KOPT-K1 (cell line): ENCODE measurements around the gene PLA2G2C.

Experiments used
- H3K27ac ChIP-seq: fragments of 200-600 bp; sonication (generic); 2 replicates; pipeline ENCODE4 v1.5.1; 2016; ENCODE audit warnings: antibody characterized with exemption, mild to moderate bottlenecking, low read depth, low read length; ENCODE audit not compliant: poor library complexity, severe bottlenecking
- H3K36me3 ChIP-seq: fragments of 200-600 bp; sonication (generic); 2 replicates; pipeline ENCODE4 v1.5.1; 2017; ENCODE audit warnings: antibody characterized with exemption, mild to moderate bottlenecking, low read length, moderate library complexity; ENCODE audit not compliant: insufficient read depth
- H3K9me3 ChIP-seq: fragments of 200-600 bp; sonication (generic); 2 replicates; pipeline ENCODE4 v1.5.1; 2017; ENCODE audit warnings: antibody characterized with exemption, low read length, mild to moderate bottlenecking; ENCODE audit not compliant: insufficient read depth, poor library complexity, severe bottlenecking

The PLA2G2C gene

DNA sequence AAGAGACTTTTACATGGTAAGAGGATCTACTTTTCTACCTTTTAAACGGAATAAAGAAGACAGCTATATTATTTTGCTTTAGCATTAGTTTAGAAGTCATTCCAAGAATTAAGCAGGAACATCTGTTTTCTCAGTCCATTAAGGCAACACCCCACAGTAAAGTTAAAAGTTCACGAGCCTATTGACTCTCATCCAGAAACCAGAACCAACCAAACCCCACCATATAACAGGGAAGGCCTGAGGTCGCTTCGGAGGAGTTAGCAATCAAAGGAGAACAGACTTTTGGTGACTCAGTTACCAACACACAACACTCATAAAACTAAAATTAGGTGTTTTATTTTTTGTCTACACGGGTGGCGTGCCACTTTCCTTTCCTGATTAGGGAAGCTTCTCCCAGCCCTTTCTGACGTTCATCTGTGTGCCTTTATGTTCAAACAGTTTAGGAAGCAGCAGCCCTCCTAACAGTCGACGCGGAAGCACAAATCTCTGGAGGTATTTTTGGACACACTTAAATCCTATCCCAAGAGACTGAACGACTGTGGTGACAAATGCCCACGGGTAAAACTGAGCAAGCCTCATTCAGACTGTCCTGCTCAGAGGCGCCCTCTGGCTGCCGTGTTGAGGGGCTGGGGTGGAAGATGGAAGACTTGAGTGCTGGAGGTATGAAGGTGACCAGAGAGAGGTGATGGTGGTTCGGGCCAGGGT lies 8.6 kb upstream of the PLA2G2C start:
- Histone ChIP-seq H3K9me3 (no peaks in the 10 kb centered on the region), H3K27ac (no peak overlapping the region), H3K36me3 (no peaks in the 10 kb centered on the region)

DNA sequence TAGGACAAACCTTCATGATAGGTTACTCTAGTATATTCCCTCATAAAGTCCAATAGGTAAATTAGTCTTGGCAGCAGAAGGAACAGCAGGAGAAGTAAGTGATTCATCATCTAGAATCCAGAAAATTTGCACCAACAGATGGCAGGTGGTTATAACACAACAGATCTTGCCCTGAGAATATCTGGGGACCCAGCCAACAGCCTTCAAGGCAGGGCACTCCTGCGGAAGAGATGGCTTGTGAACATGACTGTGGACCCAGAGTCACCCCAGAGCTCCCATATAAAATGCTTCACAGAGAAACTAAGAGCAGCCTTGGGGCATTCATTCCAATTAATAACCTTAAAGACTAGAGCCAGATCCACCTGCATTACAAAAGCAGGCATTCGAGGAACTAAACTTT lies 7.9 kb upstream of the PLA2G2C start:
- H3K27ac ChIP-seq = no peak overlapping the region
- no peaks in the 10 kb centered on the region for H3K36me3 ChIP-seq
- H3K9me3 ChIP-seq = no peaks in the 10 kb centered on the region

GRCh38 chr1:20192871-20193411 lies 6.6 kb upstream of the PLA2G2C start:
- H3K36me3 ChIP-seq = no peaks in the 10 kb centered on the region
- H3K27ac ChIP-seq = no peak overlapping the region
- no peaks in the 10 kb centered on the region for H3K9me3 ChIP-seq

DNA sequence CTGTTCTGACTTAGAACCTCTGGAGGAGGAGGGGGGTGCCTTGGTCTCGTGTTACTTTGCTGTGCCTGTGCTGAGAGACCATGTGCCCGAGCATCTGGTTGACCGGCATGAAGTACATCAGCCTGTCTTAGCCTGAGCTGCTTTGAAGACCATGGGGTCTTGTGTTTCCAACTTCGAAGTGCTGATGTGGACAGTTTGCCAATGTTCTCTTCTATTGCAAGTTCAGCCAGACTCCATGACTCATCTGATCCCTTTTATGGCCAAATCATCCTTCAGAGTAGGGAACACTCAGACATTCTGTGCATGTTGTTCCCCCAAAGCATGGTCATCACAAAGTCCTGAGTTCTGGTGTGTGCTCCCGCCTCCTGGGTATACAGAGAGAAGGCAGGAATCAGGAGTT lies 6.0 kb upstream of the PLA2G2C start:
- H3K27ac ChIP-seq = no peak overlapping the region

GRCh38 chr1:20191266-20191825 lies 5.0 kb upstream of the PLA2G2C start:
- no peak overlapping the region for H3K27ac ChIP-seq
- no peaks in the 10 kb centered on the region for H3K36me3 ChIP-seq
- H3K9me3 ChIP-seq = no peaks in the 10 kb centered on the region

More for the DNA sequence above, 6.0 kb upstream of the PLA2G2C start:
- no peaks in the 10 kb centered on the region for H3K9me3 ChIP-seq
- no peaks in the 10 kb centered on the region for H3K36me3 ChIP-seq

DNA sequence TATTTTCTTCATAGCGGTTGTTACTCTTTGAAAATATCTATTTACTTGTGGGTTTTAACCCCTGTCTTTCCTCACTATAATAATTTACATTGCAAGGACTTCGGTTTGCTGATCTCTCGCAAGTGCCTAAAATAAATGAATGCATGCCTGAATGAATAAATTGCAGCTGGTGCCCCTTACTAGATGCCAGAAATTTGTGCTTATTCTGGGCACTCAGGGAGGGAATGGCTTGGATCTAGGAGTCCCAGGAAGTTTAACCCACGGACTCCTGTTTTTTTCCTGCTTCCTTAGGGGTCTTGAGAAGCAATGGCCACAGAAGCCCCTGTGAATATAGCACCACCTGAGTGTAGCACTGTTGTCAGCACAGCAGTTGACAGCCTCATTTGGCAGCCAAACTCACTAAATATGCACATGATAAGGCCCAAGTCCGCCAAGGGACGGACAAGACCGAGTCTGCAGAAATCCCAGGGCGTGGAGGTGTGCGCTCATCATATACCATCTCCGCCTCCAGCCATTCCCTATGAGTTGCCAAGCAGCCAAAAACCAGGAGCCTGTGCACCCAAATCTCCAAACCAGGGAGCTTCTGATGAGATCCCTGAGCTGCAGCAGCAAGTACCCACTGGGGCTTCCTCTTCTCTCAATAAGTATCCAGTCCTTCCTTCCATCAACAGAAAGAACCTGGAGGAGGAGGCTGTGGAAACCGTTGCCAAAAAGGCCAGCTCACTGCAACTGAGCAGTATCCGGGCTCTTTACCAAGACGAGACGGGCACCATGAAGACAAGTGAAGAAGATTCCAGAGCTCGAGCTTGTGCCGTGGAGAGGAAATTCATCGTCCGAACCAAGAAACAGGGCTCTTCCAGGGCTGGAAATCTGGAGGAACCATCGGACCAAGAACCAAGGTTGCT lies 4.2 kb upstream of the PLA2G2C start:
- Histone ChIP-seq H3K27ac (no peak overlapping the region), H3K9me3 (no peaks in the 10 kb centered on the region), H3K36me3 (no peaks in the 10 kb centered on the region)

DNA sequence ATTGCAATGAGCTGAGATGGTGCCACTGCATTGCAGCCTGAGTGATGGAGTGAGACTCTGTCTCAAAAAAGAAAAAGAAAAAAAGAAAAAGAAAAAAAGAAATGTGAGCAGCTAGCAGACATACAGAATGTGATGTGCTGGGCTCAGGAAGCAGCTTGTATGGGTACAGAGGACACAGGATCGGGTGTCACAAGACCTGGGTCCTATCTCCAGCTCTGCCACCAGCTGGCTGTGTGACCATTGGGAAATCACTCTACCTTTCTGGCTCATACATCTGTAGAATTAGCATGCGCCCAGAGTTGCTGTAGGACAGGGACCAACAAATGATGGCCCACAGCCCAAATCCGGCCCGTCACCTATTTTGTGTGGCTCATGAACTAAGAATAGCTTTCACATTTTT lies 3.3 kb upstream of the PLA2G2C start:
- H3K36me3 ChIP-seq = no peaks in the 10 kb centered on the region
- H3K9me3 ChIP-seq = no peaks in the 10 kb centered on the region
- no peak overlapping the region for H3K27ac ChIP-seq

DNA sequence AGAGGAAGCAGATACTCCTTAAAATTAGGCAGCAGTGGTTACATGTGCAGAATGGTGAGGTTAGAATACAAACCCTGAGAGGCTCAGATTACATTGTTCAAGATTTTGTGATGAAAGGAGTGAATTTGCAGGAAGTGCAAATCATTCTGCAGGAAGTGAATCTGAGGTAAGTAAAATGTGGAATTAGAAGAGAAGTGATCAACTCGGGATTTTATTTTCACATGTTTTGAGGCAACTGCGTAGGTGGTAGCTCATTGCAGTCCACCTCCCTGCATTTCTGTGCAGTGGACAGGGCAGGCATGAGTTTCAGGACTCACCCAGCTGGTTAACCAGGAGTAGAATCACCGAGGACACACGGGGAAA lies 2.1 kb upstream of the PLA2G2C start:
- Histone ChIP-seq H3K36me3 (no peaks in the 10 kb centered on the region), H3K9me3 (no peaks in the 10 kb centered on the region), H3K27ac (no peak overlapping the region)

DNA sequence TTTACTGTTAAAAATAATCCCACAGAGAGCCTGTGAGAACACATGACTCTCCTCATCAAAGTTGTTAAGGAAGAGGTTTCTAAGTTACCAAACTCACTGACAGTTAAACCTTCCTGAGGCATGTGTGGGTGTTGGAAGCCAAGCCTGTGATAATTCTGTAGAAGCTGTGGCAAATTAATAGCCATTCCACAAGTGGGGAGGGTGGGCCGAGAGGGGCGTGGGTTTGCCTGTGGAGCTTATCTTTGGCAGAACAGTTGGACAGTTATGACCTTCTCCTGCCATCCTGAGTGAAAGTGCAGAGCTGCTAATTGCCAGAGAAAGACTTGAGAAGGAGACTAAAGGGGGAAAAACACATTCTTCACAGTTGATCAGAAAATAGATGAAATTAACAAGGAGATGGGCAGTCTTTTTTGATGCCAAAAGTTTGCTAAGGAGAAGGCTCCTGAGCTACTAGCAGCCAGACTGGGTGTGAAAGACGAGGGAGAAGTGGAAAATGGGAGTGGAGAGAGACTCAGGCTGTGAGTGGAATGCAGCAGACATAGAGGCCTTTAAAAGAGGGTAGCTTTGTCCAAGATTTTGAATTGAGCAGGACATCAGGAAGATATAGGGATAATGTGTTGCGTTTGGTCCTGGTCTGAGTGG lies 1.6 kb upstream of the PLA2G2C start:
- H3K36me3 ChIP-seq = no peaks in the 10 kb centered on the region
- no peak overlapping the region for H3K27ac ChIP-seq
- H3K9me3 ChIP-seq = no peaks in the 10 kb centered on the region

- Histone ChIP-seq H3K36me3 (no peaks in the 10 kb centered on the region), H3K9me3 (no peaks in the 10 kb centered on the region), H3K27ac (no peak overlapping the region)
These were observed 940 bp upstream of the PLA2G2C start for GRCh38 chr1:20187103-20187812.

DNA sequence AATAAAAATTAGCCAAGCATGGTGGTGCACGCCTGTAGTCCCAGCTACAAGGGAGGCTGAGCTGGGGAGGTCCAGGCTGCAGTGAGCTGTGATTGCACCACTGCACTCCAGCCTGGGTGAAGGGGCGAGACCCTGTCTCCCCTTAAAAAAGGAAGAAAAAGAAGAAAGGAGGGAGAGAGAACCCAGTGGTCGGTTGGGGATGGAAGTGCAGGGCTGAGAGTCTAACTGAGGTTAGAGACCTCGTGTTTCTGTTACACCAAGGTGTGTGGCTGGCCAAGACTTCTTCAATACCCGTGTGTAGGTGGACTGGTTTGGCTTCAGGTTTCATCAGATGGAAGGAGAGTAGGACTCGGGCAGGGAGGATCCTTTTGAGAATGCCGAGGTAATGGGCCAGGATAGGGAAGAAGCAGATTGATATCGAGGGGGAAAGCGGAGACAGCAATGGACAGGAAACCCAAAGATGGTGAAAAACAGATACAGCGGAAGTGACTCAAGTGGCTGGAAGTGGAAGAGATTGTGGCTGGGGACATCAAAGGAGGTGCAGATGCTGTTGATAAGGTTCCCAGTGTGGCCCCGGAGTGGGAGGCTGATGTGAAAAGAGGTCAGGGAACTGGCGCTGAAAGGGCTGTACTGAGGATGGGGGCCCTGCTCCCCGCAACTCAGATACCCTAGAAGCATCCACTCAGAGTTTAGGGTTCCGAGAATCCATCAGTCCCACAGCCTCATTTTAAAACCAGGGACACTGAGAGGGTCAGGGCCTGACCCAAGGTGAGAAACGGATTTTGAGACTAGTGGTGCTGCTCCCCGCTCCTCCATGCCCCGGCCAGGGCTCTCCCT lies 1.1 kb downstream of the PLA2G2C start:
- H3K9me3 ChIP-seq = no peaks in the 10 kb centered on the region
- H3K36me3 ChIP-seq = no peaks in the 10 kb centered on the region
- no peak overlapping the region for H3K27ac ChIP-seq

- Histone ChIP-seq H3K27ac (no peak overlapping the region), H3K36me3 (no peaks in the 10 kb centered on the region), H3K9me3 (no peaks in the 10 kb centered on the region)
These were observed 1.8 kb downstream of the PLA2G2C start for GRCh38 chr1:20184481-20184900.

GRCh38 chr1:20183616-20184271 lies 2.6 kb downstream of the PLA2G2C start:
- Histone ChIP-seq H3K36me3 (no peaks in the 10 kb centered on the region), H3K9me3 (no peaks in the 10 kb centered on the region), H3K27ac (no peak overlapping the region)
